Activated T-helper 9 cell treated with anti-CD3 and anti-CD28 coated beads, Interleukin-2, amount 50 U/mL, for 16 hours (primary cell): ENCODE results near the gene MTMR2.

ENCODE experiments used
- DNase-seq: peaks from one replicate; pipeline ENCODE4 v3.0.0-alpha.2; 2020; ENCODE audit warnings: low read depth

Gene MTMR2

GRCh38 chr11:95918056-95918455, 5.9 kb downstream of the MTMR2 start:
- DNase-seq: no peak

DNA sequence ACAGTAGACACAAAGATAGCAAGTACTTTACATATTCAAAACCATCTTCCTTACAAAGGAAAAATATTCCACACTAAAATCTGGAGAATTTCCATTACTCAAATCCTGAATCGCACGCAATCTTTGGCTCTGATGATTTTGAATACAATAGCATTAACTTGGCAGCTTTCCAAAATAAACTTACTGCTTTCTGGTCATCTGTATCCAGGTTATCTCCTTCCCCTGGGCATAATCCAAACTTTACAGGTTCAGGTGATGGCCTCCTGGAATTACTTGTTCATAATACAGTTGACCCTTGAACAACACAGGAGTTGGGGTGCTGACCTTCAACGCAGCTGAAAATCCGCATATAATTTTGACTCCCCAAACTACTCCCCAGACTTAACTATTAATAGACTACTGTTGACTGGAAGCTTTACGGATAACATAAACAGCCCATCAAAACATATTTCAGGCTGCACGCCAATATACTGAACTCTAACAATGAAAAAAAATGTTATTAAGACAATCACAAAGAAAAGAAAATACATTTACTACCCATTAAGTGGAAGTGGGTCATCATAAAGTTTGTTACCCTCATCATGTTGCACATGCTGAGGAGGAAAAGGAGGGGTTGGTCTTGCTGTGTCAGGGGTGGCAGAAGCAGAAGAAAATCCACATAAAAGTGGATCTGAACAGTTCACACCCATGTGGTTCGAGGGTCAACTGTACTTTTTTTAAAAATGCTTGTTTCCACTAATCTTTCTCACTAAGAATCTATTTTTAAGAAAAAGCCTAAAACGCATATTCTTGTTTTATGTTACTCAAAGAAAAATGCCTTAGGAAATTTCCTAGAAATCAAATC, 6.5 kb downstream of the MTMR2 start:
- no peak for DNase-seq

DNA sequence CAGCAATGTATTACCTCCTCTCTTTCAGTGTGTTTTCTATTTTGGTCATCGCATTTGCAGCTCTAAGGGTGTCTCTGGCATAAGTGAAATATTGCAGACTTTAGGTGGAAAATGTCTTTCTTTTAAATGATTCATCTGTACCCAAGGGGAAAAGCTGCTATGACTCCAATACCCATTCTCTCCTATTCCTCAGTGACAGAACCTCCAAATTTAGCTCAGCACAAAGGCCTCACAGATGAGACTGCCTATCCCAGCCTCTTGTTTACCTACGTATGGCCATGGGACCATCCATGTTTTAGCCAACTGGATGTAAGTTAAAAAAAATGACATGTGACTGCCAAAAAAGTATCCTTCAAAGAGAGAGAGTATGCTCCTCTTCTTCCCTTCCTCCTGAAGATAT, 7.9 kb downstream of the MTMR2 start:
- no peak for DNase-seq

DNA sequence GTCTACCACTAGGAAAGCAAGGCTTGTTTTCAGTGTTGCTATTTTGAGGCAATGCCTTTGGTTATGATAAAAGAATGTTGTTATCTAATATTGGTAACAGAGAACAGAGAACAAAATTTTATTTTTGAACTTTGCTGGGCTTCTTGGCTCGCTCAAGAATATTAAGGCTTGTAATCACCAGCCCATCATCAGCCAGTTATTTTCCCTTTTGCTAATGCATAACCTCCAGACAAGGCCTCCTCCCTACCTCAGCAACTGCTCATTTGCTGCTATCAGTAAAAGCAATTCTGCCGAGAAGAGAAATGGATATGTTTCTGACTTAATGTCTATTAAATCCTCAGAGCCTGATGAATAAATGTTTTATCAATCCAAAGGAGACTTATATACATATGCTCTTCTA, 8.9 kb downstream of the MTMR2 start:
- DNase-seq: no peak

GRCh38 chr11:95913830-95914615, 9.9 kb downstream of the MTMR2 start:
- no peak for DNase-seq

GRCh38 chr11:95912902-95913560, 10.9 kb downstream of the MTMR2 start:
- no peak for DNase-seq

DNA sequence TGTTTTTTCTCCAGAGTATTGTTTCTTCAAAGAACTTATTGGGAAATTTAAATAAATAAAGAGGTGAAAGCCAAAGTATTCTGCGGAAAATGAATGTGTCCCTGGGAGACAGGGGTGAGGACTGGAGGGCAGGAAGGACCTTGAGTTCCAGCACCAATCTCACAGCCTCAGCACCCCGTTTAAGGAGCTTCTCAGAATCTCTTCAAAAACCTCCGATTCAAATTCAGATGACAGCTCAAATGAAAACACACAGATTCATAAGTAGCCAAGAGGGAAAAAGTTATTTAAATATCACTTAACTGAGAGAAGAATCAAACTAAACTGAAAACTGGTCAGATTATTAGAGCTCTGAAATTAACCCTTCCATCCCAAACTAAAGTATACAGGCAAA, 12.5 kb downstream of the MTMR2 start:
- DNase-seq: no peak

GRCh38 chr11:95910638-95911368, 13.1 kb downstream of the MTMR2 start:
- no peak for DNase-seq

DNA sequence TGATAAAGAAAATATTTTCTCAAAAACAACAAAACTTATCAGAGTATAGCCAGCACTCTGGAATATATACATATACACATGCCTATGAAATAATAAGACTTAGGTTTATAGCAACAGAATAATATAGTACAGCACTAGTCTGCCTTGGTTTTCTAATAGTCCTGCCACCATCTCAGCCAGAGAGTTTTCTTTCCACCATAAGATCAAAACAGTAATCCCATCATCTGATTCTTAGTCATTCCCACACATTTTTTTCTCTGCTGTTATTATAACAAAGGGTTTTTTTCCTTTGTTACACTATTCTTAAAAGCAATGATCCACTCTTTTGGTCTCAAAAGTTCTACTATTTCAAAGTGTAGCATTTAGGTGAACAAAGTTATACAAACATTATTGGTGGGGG, 15.1 kb downstream of the MTMR2 start:
- DNase-seq: no peak

DNA sequence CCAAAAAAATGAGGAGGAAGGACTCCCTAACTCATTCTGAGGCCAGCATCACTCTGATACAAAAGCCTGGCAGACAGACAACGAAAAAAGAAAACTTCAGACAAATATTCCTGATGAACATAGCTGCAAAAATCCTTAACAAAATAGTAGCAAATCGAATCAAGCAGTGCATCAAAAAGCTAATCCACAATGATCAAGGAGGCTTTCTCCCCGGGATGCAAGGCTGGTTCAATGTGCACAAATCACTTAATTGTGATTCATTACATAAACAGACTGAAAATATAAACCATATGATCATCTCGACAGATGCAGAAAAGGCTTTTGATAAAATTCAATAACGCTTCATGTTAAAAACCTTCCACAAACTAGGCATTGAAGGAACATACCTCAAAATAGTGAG, 16.4 kb downstream of the MTMR2 start:
- no peak for DNase-seq

DNA sequence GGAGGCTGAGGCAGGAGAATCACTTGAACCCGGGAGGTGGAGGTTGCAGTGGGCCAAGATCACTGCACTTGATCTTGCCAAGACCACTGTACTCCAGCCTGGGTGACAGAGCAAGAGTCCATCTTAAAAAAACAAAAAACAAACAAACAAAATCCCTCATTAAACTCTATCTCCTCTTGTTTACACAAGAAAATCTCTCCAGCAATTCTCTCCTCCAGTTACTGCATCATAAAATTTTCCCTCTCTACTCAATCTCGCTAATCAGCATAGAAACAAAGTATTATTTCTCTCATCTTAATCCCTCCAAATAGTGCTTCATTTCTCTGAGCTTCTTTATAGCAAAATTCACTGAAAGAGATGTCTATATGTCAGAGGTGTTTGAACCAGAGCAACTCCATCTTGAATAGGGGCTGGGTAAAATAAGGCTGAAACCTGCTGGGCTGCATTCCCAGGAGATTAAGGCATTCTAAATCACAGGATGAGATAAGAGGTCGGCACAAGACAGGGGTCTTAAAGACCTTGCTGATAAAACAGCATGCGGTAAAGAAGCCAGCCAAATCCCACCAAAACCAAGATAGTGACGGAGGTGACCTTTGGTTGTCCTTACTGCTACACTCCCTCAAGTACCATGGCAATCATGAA, 19.8 kb downstream of the MTMR2 start:
- no peak for DNase-seq

GRCh38 chr11:95898782-95899181, 25.1 kb downstream of the MTMR2 start:
- no peak for DNase-seq

GRCh38 chr11:95897731-95898130, 26.2 kb downstream of the MTMR2 start:
- no peak for DNase-seq

GRCh38 chr11:95895815-95896214, 28.1 kb downstream of the MTMR2 start:
- no peak for DNase-seq

DNA sequence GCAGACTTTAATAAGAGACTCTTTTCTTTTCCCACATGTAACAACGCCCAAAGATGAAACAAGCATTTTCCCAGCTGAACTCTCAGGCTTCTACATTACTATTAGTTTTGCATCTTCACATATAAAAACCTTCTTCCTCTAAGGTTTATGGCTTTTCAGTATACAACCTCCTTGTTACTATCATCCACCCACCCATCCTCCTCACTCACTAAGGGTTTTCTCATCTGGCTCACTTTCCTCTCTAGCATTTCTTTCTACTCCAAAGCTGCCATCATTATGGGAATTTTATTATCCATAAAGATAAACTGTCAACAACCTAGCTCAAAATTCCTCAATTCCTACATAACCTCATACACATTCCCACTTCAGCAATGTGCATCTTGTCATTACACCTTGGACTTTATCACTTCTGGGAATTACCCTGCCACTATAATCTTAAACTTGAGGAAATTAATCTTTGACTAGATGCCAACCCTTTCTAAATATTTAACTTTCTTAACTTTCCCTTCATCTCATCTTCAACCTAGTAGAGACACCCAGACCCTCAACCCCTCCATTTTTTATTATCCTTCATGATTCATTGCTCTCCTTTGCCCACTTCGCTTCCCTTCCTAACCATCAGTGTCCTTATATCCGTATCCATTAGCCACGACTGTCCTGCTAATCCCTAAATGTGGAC, 30.9 kb downstream of the MTMR2 start:
- no peak for DNase-seq

DNA sequence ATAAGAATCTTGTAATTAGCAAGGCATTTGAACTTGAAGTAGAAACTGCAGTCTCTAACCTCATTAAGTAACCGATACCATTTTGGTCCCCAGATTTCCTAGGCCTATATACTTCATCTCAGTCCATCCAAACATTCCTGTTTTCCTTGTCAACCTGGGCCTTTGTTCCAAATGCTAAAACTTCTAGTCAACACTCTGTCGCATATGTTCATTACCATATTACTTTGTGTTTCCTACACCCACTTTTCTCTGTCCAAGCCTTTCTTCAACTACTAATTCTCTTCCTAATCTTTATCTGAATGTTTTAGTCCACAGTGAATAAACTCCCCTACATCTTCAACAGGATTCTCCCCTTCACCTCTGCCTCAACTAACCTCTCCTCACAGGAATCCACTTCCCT, 31.4 kb downstream of the MTMR2 start:
- no peak for DNase-seq

- DNase-seq: no peak
These were observed 32.3 kb downstream of the MTMR2 start for GRCh38 chr11:95891423-95892170.

- no peak for DNase-seq
These were observed 35.1 kb downstream of the MTMR2 start for GRCh38 chr11:95888852-95889251.

GRCh38 chr11:95888439-95888838, 35.5 kb downstream of the MTMR2 start:
- no peak for DNase-seq

GRCh38 chr11:95886462-95886861, 37.4 kb downstream of the MTMR2 start:
- no peak for DNase-seq
